DOHH2 (cell line): ENCODE results near the gene SCIN.

Experiments
- H3F3A ChIP-seq: fragments of 200-600 bp; sonication (generic), shearing (Covaris generic); 2 replicates; pipeline ENCODE4 v1.6.0; 2016; ENCODE audit warnings: antibody characterized with exemption, mild to moderate bottlenecking; ENCODE audit not compliant: control insufficient read depth, insufficient read depth
- H3K27ac ChIP-seq: fragments of 200-600 bp; sonication (generic); 2 replicates; pipeline ENCODE4 v1.5.1; 2014; ENCODE audit warnings: low read depth, mild to moderate bottlenecking, low read length, moderate library complexity
- H3K27me3 ChIP-seq: fragments of 200-600 bp; sonication (generic); 2 replicates; pipeline ENCODE4 v1.6.1; 2014; ENCODE audit warnings: mild to moderate bottlenecking, low read length, mixed read lengths; ENCODE audit not compliant: control insufficient read depth
- H3K36me3 ChIP-seq: fragments of 200-600 bp; sonication (generic); 2 replicates; pipeline ENCODE4 v1.6.1; 2014; ENCODE audit warnings: mild to moderate bottlenecking, low read length, moderate library complexity, mixed read lengths; ENCODE audit not compliant: control insufficient read depth
- H3K4me1 ChIP-seq: fragments of 200-600 bp; sonication (generic); 2 replicates; pipeline ENCODE4 v1.6.1; 2014; ENCODE audit warnings: mild to moderate bottlenecking, low read length, mixed read lengths; ENCODE audit not compliant: control insufficient read depth
- H3K4me2 ChIP-seq: fragments of 200-600 bp; sonication (generic); 2 replicates; pipeline ENCODE4 v1.6.0; 2014; ENCODE audit warnings: mild to moderate bottlenecking, low read length, moderate library complexity
- H3K4me3 ChIP-seq: fragments of 200-600 bp; sonication (generic); 2 replicates; pipeline ENCODE4 v1.5.1; 2014; ENCODE audit warnings: mild to moderate bottlenecking, low read length, mixed read lengths
- H3K79me2 ChIP-seq: fragments of 200-600 bp; sonication (generic); 2 replicates; pipeline ENCODE4 v1.6.1; 2014; ENCODE audit warnings: mild to moderate bottlenecking, low read length, mixed read lengths; ENCODE audit not compliant: control insufficient read depth
- H3K9me2 ChIP-seq: fragments of 200-600 bp; sonication (generic); replicated peaks from 2 replicates; pipeline ENCODE4 v1.6.1; 2014; ENCODE audit warnings: mild to moderate bottlenecking, low read length, mixed read lengths; ENCODE audit not compliant: control insufficient read depth
- H3K9me3 ChIP-seq: fragments of 200-600 bp; sonication (generic); 2 replicates; pipeline ENCODE4 v1.6.1; 2014; ENCODE audit warnings: antibody characterized with exemption, low read length, mixed read lengths; ENCODE audit not compliant: control insufficient read depth, insufficient read depth
- H4K20me1 ChIP-seq: fragments of 200-600 bp; sonication (generic); 2 replicates; pipeline ENCODE4 v1.6.0; 2014; ENCODE audit warnings: low read depth, mild to moderate bottlenecking, antibody characterized with exemption, low read length, moderate library complexity; ENCODE audit not compliant: control insufficient read depth, insufficient read depth
- CTCF ChIP-seq: fragments of 200-600 bp; sonication (generic); IDR thresholded peaks from one replicate; pipeline ENCODE4 v1.5.1; 2014; ENCODE audit warnings: antibody characterized with exemption, mild to moderate bottlenecking, low read depth, low read length; ENCODE audit not compliant: poor library complexity, severe bottlenecking
- EZH2phosphoT487 ChIP-seq: fragments of 200-600 bp; sonication (generic); IDR thresholded peaks from 2 replicates; pipeline ENCODE4 v1.6.1; 2017; ENCODE audit warnings: borderline replicate concordance, mild to moderate bottlenecking, antibody characterized with exemption, low read length, moderate library complexity, mixed read lengths

The SCIN gene

GRCh38 chr7:12557282-12557681, 13.2 kb upstream of the SCIN start:
- H3K27ac ChIP-seq: no peak overlapping the region
- no peaks in the 10 kb centered on the region for H3K79me2 ChIP-seq
- 0 out of 2 replicates have a peak, but pooled peaks cover 2% of the 10 kb centered on the region for H3K9me2 ChIP-seq
- no peaks in the 10 kb centered on the region for H3K4me1 ChIP-seq
- no peak overlapping the region for H3K4me2 ChIP-seq
- H3K27me3 ChIP-seq: no peaks in the 10 kb centered on the region
- no peaks in the 10 kb centered on the region; the same call in 1 of the 2 replicates for H3K9me3 ChIP-seq
- no peaks in the 10 kb centered on the region for H4K20me1 ChIP-seq
- no peak overlapping the region for H3K4me3 ChIP-seq
- TF ChIP-seq EZH2phosphoT487 (no peak), CTCF (no peak)
- no peaks in the 10 kb centered on the region for H3K36me3 ChIP-seq
- no peaks in the 10 kb centered on the region for H3F3A ChIP-seq

- Histone ChIP-seq H3K79me2 (no peaks in the 10 kb centered on the region), H3K27me3 (no peaks in the 10 kb centered on the region), H3K4me3 (no peak overlapping the region), H3K27ac (no peak overlapping the region), H3K4me2 (no peak overlapping the region), H3K4me1 (no peaks in the 10 kb centered on the region), H3F3A (no peaks in the 10 kb centered on the region), H4K20me1 (no peaks in the 10 kb centered on the region), H3K36me3 (no peaks in the 10 kb centered on the region), H3K9me3 (no peaks in the 10 kb centered on the region), H3K9me2 (no peaks in the 10 kb centered on the region)
- TF ChIP-seq EZH2phosphoT487 (no peak), CTCF (no peak)
Observed at GRCh38 chr7:12564996-12565764, 5.3 kb upstream of the SCIN start.

- TF ChIP-seq EZH2phosphoT487 (no peak), CTCF (no peak)
- Histone ChIP-seq H3K4me2 (no peak overlapping the region), H4K20me1 (no peaks in the 10 kb centered on the region), H3K36me3 (no peaks in the 10 kb centered on the region), H3K9me2 (no peaks in the 10 kb centered on the region), H3K9me3 (no peaks in the 10 kb centered on the region), H3K4me1 (no peaks in the 10 kb centered on the region), H3K4me3 (no peak overlapping the region), H3K79me2 (no peaks in the 10 kb centered on the region), H3K27ac (no peak overlapping the region), H3F3A (no peaks in the 10 kb centered on the region), H3K27me3 (no peaks in the 10 kb centered on the region)
Observed at GRCh38 chr7:12565873-12566272, 4.6 kb upstream of the SCIN start.
